ENCODE data around the gene PXYLP1.

The PXYLP1 gene

GRCh38 chr3:141250828-141251227, 19.2 kb downstream of the PXYLP1 start:
- DNase-seq = no peak

- no peak for DNase-seq
Observed at GRCh38 chr3:141253326-141253725, 21.7 kb downstream of the PXYLP1 start.

- DNase-seq = no peak
Observed at GRCh38 chr3:141253811-141254210, 22.2 kb downstream of the PXYLP1 start.

DNA sequence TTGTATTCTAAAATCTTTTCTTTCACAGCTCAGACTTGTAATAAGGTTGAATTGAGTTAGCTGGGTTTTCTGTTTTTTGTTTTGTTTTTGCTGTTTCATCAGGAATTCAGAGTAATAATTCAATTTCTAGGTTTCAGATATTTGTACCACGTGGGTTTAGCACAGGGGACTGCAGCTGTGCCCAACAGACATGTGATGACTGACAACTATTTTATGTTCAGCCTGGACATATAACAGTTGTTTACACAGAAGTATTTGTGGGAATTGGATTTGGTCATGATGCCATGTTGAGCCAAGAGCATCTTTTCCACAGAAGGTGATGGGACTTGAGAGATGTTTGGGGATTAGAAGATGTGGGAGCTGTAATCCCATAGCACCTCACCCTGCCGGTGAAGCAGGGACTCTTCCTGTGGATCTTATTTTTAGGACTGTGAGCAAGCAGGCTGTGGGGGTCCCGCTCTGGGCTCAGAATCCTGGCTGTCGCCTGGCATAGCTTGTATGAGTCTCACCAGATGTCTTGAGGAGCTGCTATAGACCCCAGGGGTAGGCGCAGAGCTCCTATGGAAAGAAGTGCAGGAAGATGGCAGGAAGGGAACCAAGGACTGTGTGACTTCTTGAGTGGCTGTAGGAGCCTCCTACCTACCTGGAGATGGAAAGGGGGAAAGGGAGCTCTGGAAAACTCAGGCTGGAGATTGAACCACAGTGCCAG, 23.7 kb downstream of the PXYLP1 start:
- DNase-seq = no peak

GRCh38 chr3:141255846-141256261, 24.2 kb downstream of the PXYLP1 start:
- DNase-seq = peak; percentile 19

- DNase-seq = no peak
Observed at GRCh38 chr3:141256820-141257219, 25.2 kb downstream of the PXYLP1 start.

- peak; percentile 84 for DNase-seq
Observed at GRCh38 chr3:141257961-141258360, 26.3 kb downstream of the PXYLP1 start.

GRCh38 chr3:141258973-141259372, 27.3 kb downstream of the PXYLP1 start:
- DNase-seq = no peak

DNA sequence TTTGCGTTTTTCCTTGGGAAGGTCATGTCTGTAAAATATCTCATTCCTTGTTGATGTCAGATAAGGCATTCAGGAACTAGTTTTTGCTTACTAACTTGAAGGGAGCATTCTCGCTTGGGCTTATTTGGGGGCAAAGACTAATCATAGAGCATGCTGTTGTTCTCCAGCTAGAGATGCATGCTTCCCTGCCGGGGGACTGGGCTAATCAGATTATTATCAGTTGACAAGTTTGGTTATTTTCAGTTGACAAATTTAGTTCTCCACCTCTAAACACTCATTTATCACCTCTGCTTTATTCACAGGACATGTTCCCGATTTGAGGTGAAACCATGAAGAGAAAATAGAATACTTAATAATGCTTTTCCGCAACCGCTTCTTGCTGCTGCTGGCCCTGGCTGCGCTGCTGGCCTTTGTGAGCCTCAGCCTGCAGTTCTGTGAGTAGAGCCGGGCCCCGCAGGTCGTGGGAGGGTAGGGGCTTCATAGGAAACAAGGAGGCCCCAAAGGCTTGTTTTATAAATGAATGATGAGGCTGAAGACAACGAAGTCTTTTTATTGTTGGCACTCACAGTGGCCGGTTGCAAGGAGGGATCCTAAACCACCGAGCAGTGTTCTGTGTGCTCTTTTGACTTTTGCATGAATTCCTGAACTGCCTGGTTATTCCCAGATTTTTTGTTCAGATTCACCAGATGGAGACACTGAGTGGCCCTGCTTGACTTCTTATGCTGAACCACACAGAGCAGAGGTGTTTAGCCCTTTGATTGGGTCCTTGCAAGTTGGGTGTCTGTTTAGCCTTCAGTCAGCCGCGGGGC, 28.4 kb downstream of the PXYLP1 start:
- DNase-seq = no peak

DNA sequence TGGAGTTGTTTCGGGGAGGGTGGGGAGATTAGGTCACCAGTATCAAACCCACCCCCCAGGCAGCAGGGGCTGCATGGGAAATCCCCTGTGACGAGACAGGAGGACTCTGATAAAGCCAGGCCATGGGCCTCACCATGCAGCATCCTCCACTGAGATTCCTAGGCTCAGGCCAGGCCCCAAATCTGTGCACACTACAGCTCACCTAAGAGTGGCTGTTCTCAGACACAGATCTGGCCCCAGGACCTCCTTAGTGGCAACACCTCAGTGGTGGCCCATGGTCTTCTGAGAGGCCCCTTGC, 29.0 kb downstream of the PXYLP1 start:
- DNase-seq = no peak

DNA sequence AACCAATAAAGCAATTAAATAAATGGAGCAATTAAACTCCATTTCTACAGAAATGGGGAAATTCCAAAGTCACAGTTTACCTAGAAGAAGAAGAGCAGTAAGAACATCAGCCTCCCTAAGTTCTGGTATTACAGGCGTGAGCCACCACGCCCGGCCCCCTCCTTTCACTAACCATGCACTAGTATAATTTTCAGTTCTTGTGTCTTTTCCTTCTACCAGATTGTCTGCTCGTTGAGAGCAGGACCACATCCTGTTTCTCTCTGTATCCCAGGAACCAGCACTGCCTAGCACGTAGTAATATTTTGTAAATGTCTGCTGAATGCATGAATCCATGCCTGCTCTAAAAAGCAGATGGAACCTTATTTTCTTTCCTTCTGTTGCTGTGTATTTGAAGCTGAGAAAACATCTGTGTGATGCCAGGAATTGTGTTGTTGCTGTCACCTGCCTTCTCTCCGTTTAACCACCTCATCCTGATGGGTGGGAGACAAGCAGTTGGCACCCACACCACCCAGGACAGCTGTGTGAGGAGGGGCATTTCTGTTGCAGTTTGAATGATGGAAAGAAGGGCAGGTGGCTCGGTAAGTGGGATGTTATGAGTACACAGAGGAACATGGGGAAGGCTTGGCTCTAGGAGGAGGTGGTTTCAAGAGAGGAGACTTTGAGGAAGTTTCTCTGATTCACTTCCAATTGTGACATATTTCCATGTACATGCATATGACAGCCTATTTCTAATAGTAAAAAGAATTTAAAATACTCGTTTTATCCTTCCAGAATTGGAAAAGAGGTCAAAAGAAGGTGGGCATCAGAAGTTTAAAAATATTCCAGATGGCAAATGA, 30.1 kb downstream of the PXYLP1 start:
- peak; percentile 68 for DNase-seq

DNA sequence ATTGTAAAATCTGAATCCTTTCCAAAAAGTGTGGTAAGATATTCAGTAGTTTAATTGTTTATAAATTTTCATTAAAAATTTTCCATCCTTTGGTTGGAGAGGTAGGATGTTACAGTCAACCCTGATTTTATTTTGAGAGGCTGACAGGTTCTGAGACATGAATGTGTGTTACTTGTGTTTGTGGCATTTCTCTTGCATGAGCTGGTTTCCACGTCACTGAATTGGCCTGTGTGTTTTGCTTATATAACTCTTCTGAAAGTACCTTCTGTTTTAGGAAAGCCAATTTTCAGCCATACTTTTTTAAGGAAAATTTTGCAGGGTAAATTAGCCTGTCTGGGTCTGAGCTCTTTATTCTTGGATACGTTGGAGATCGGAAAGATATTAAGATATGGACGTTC, 30.7 kb downstream of the PXYLP1 start:
- no peak for DNase-seq

- DNase-seq = no peak
Observed at GRCh38 chr3:141266186-141266585, 34.6 kb downstream of the PXYLP1 start.

DNA sequence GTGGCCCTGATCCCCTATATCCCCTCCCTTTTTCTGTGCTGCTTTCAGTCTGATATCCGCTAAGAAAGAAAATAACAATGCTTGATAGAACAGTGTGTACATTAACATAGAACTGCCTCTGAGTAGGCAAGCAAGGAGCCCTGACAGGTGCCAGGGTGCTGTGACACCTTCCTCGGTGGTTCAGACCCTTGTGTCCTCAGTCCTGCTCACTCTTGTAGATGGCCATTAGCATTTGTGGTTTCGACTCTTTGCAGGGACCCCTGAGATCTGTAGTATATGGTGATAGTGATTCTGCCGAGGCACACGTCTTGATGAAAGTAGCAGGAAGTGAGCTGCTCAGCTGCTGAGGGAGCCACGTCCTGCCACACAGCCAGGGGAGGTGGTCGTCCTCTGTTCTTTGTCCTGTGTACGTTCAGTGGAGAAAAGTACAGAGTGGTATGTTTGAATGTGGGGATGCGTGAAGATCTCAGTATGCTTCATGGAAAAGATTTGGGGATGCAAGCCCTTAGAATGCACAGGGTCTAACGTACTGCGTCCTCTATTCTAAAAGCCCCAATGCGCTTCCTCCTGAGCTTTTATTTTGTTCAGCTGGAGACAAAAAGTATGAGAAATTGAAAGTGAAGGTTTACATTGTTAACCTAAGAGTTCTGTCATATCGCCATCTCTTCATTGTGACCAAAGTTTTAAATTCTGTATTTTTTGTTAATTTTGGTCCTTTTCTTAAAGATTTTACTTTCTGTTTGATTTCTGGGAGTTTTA, 35.4 kb downstream of the PXYLP1 start:
- DNase-seq = peak; percentile 27

DNA sequence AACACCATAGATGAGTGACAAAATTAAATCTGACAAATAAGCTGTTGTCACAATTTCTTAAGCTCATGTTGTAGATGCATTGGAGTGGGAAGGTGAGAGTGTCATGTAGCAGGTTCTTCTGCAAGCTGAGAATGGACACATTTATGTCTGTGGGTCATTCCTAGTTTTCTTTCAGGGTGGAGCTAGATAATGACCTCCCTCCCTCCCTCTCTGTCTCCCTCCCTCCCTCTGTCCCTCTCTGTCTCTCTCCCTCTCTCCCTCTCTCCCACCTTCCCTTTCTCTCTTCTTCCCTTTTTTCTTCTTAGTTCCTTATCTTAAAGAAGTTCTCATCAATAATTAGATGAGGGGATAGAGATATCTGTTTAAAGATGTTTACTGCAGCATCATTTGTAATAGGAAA, 36.0 kb downstream of the PXYLP1 start:
- no peak for DNase-seq

GRCh38 chr3:141268306-141268705, 36.7 kb downstream of the PXYLP1 start:
- DNase-seq = no peak

DNA sequence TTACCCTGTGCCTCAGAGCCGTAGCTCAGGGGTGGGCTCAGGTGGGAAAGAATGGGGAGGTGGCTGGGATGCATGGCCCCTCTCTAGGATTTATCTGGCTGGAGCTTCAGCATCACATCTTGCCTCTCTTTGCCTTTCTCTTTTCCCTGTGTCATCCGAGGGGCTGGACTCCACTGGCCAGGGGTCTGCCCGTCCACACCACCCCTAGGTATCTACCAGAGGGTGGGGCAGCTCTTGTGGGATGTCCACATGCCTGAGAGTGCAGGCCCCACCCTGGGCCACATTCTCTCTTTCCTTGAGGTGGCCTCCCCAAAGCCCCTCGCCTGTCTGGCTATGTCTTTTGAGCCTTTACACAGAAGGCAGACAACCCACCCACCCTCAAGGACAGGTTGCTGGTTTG, 37.2 kb downstream of the PXYLP1 start:
- DNase-seq = no peak

- DNase-seq = no peak
Observed at GRCh38 chr3:141269961-141270360, 38.3 kb downstream of the PXYLP1 start.

GRCh38 chr3:141271279-141272030, 39.8 kb downstream of the PXYLP1 start:
- no peak for DNase-seq

GRCh38 chr3:141272906-141273662, 41.5 kb downstream of the PXYLP1 start:
- no peak for DNase-seq

DNA sequence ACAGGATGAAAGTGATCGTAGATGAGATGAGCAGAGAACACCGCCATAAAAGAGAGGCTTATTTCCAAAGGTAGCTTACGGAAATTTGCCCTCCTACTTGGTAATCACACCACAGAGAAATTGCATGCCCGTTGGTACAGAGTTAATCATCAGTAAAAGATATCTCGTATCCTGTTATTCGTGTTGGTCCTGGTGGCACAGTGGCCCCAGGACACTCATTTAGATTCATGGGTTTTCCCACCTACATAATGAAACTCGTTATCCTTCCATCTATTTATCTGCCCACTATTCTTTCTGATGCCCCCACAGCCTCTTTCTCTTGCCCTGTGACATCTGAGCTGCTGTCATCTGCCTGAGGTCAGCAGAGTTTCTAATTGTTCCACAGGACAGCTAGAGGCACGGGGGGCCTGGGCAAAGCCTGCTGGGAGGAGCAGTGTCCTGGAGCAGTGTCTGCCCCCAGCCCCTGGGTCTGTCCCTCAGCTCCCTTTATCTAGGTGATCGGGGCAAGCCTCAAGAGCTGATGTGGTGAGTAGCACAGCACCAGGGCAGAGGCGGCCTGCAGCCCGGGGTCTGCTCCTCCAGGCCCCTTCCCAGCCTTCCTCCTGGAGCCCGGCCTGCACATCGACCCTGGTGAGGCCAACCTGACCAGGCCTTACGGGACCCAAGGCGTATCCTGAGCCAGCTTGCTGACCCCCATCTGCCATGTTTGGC, 42.2 kb downstream of the PXYLP1 start:
- no peak for DNase-seq

Data from suppressor macrophage treated with lipopolysaccharide for 4 hours (primary cell).